ENCODE data around the gene SMIM26. TPM values are rescaled to one million over a fixed set of nuclear protein-coding genes. Genes with fewer than 3 reads are reported as not detected.
"Not testable (repeated sequence)": the region's sequence is repeated elsewhere in the genome, so short reads cannot be mapped to it uniquely, and the experiment has no call there.

Gene SMIM26, protein sequence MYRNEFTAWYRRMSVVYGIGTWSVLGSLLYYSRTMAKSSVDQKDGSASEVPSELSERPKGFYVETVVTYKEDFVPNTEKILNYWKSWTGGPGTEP
- total RNA-seq = 65.9 TPM
- long read RNA-seq, partial matches to known transcripts = 0 of 8 reads
- long read RNA-seq, other reads (novel, unspliced or antisense) = 0 of 8 reads

DNA sequence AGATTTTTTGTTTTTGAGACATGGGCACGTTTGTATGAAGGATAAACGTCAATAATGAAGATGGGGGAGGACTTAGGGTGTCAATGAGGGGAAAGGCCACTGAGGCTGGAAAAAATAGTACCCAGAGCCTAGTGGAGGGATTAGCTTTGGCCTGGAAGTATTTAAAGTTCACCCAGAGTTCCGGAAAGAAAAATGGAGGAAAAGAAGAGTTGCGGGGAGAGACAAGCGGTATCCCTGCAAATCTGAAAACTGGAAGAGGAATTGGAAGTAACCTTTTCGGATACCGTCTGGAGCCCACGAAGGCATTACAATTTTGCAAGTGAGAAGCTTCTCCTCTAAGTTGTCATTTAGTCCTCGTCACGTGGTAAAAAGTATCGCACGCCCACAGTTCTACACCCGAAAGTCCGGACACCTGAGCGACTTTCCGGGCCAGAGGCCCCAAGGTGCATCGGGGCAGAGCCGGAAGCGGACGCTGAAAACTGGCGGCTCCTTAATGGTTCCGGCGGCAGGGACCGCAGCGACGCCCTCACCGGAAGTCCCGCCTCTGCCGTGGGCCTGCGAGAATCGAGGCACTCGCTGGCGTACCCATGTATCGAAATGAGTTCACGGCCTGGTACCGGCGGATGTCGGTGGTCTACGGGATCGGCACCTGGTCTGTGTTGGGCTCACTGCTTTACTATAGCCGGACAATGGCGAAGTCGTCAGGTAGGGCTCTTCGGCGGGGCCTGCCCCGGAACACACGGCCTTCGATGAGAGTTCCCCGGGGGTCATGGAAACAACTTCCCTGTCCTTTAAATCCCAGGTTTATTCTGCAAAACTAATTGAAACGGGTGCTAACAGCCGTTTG lies at the start of gene SMIM26:
Gene SMIM26, plus strand, starts transcription at position 541 of the 847 bp plus-strand sequence. Its CDS starts 47 bp downstream, at position 588.
- DNase-seq (ENCODE audit: low spot score) = peak; percentile 99

DNA sequence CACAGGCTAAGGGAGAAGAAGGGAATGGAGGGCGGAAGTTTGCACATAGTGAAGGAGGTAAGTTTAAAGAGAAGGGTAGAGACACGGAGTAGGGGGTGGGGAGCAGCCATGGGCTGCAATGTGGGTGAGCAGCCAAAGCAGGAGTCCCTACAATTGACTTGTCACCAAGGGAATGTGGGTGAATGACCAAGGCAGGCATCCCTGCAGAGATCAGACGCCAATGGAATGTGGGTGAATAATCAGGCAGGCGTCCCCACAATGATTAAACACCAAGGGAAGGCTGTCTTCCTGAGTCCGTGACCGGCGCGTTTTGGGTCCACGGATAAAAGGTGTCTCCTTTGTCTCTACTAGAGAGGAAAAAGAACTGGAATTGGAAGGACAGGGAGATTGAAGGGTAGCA lies 45.2 kb upstream of the SMIM26 start:
- DNase-seq (ENCODE audit: low spot score) = not testable (repeated sequence)

DNA sequence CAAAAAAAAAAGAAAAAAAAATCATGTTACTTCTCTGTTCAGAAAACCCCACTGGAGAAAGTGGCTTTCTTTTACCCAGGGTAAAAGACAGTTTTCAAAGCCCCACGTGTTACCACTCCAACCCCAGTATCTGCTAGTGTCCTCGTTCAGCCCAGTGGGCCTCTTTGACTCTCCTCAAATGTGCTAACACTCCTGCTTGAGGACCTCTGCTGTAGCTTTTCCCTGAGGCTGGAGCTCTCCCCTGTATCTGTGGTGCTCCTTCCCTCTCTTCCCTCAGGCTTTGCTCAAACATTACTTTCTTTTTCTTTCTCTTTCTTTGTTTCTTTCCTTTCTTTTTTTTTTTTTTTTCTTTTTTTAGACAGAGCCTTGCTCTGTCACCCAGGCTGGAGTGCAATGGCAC lies 44.2 kb upstream of the SMIM26 start:
- DNase-seq (ENCODE audit: low spot score) = no peak

DNA sequence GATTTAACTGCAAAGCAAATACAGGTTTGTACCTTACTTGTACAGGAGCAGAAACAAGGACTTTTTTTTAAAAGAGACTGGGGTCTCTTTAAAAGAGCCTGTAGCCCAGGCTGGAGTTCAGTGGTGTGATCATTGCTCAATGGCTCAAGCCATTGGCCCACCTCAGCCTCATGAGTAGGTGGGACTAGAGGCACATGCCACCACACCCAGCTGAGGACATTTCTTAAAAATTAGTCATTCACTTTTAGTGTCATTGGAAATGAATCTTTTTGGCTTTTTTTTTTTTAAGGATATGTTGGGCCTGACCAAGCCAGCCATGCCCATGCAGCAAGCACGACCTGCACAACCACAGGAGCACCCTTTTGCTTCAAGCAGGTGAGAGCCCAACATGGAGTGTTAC lies 42.6 kb upstream of the SMIM26 start:
- no peak for DNase-seq (ENCODE audit: low spot score)

DNA sequence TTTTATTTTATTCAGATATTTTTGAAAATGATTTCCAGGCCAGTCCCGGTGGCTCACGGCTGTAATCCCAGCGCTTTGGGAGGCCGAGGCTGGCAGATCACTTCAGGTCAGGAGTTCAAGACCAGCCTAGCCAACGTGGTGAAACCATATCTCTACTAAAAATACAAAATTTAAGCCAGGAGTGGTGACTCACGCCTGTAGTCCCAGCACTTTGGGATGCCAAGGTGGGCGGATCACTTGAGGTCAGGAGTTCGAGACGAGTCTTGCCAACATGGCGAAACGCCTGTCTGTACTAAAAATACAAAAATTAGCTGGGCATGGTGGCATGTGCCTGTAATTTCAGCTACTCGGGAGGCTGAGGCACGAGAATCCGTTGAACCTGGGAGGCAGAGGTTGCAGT lies 40.5 kb upstream of the SMIM26 start:
- DNase-seq (ENCODE audit: low spot score) = not testable (repeated sequence)

DNA sequence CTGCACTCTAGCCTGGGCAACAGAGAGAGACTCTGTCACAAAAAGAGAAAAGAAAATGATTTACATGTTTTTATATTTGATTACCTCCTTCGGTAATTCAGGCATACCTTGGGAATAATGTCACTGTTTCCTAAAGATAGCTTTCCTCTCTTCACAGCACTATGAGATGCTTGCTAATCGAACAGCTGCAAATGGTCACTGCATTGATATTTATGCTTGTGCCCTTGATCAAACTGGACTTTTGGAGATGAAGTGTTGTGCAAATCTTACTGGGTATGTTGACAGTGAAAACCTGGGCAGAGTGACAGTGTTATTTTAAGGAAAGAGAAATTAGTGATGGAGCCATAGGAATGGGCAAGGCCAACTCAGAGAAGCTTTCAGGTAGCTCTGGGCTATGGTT lies 39.9 kb upstream of the SMIM26 start:
- DNase-seq (ENCODE audit: low spot score) = no peak

DNA sequence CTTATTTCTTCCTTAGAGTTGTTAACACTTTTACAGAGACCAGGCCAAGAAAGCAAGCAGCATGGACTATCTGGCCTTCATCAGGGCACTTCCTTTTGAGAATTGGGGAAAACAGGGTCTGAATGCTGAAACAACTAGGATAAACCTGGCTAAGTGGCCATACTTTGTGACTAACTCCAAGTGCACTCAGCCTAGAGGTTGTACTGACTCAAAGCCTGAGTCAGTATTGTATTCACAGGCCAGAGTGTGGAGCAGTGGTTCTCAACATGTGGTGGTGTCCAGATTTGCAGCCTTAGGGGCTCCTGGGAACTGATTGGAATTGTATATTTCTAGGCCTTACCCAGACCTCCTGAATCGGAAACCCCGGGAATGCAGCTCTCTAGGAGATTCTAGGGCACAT lies 39.4 kb upstream of the SMIM26 start:
- no peak for DNase-seq (ENCODE audit: low spot score)

DNA sequence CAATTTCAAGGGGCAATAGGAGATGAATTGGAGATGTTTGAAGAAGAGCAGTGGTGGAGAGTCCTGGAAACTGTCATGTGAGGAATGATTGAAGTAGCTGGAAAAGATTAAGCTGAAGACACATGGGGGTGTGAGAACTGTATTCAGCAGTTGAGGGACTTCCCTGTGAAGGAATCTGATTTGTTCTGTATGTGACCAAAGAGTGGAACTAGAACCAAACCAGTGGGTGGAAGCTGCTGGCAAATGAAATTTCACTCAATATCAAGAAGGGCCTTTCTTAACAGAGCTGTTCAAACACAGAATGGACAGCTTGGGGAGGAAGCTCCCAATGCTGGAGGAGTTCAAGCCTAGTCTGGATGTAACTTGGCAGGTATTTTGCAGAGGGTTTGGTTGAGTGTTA lies 38.2 kb upstream of the SMIM26 start:
- no peak for DNase-seq (ENCODE audit: low spot score)

DNA sequence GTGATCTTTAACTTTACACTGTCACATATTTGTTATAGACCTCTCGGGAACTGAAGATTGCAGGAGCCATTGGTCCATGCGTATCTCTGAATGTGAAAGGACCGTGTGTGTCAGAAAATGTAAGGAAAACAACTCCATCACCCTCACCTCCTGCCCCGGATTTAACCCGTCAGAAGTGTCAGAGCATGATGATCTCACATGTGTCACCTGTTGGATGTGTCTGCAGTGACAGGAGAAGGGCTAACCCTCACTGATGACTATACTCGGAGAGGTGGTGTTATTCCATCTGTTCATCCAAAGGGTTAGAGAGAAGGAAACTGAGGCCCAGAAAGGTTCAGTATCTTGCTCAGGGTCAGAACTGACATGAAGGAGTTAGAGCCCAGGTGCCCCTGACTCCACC lies 34.6 kb upstream of the SMIM26 start:
- no peak for DNase-seq (ENCODE audit: low spot score)

DNA sequence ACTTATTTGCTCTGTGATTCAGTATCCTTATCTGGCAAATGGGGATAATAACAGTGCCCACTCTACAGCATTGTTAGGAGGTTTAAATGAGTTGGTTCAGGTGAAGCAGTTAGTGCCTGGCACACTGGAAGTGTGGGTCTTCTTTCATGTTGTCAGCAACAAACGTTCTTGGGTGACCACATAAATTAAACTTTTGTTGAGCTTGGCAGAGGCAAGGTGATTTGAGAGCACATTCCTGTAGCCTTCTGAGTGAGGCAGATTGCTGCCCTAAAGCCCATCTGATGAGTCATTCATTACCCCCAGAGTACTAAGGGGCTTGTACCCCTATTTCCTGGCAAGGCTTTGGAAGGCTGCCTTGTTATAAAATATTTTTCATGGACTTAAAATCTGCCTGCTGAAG lies 33.7 kb upstream of the SMIM26 start:
- DNase-seq (ENCODE audit: low spot score) = no peak

DNA sequence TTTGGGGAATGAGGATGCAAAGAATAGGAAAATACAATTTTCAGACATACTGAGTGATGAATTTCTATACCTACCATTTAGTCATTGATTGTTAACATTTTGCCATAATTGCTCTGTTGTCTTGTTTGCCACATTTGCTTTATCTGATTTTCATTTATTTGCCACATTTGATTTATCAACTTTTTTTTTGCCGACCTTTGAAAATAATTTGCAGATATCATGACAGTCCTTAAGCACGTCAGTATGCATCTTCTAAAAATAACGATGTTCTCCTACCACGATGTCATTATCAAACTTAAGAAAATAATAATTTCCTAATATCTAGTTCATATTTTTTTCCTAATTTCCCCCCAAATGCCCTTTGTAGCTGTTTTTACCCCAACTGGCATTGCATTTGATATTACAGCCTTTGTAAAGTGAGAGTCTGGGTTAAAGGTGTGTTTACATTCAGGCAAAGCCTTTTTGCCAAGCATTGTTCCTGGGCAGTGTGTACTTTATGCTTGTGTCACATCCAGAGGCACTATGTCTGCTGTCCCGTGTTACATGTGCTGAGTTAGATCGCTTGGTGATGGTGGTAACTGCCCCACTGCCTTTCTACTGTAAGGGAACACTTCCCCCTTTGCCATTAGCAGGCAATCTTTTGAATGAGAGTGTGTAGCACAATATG lies 33.1 kb upstream of the SMIM26 start:
- no peak for DNase-seq (ENCODE audit: low spot score)

DNA sequence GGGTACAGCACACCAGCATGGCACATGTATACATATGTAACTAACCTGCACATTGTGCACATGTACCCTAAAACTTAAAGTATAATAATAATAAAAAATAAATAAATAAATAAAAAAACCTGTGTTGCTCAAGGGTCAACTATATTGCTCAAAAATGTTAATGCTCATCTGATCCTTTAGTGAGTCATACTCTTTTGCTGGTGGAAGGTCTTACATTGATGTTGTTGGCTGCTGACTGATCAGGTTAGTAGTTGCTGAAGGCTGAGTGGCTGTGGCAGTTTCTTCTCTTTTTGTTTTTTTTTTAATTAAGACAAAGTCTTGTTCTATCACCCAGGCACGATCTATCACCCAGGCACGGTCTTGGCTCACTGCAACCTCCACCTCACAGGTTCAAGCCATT lies 29.6 kb upstream of the SMIM26 start:
- no peak for DNase-seq (ENCODE audit: low spot score)

DNA sequence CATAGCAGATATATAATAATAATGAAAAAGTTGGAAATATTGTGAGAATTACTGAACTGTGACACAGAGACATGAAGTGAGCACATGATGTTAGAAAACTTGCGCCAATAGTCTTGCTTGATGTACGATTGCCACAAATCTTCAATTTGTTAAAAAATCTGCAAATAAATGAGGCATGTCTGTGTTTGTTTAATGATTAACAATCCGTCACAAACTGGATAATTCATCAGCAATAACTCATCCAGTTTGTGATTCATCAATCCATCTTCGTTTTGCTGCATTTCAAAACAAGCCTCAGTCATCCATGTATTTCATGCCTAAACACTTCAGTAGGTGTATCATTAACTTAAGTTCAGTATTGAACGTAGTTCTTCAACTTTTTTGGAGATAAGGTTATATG lies 25.5 kb upstream of the SMIM26 start:
- no peak for DNase-seq (ENCODE audit: low spot score)

DNA sequence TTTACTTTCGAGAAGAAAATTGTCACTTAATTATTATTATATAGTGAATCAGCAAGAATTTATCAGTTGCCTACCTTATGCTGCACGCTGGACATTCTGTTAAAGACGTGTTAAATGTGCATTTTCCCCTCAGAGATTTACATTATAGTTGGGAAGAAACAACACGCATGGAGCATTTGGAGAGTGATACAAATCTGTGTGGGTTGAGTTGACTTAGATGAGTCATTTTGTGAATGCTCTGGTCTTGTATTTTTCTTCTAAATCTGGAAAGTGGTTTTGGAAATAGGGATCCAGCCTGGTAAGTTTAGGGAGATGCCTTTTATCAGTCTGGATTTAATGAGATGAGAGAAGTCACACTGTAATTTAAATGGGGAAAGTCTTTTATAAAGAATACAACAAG lies 24.0 kb upstream of the SMIM26 start:
- no peak for DNase-seq (ENCODE audit: low spot score)

DNA sequence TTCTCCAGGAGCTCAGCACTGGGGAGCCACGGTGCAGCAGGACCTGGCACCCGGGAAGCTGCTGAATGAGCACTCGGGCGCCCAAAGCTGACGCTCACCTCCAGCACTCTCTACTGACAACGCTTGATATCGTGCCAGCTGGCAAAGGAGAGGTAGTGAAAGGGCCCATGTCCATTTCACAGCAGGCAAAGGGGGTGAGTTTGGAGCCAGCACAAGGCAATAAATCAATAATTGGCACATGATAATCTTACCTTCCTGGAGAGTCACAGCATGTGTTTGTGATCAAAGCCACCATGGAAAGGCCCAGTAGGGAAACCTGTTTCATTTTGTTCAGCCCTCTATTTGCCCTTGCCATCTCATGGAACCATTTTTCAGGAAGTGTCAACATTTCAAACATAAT lies 23.3 kb upstream of the SMIM26 start:
- DNase-seq (ENCODE audit: low spot score) = no peak

DNA sequence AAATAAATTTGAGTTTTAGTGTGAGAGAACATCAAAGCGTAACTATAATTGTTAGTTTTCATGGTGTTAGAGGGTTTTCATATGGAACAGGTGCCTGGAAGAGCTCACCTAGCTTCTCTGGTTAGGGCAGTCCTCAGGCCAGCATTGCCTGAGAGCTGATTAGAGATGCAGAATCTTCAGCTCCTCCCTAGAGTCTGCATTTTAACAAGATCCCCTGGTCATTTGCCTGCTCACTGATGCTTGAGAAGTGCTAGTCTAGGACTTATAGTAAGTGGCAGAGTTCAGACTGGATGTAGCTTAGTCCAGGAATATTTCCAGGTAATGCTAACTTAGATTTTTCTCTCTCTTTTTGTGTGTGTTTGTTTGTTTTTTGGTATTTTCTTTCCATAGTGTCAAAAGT lies 21.7 kb upstream of the SMIM26 start:
- no peak for DNase-seq (ENCODE audit: low spot score)

DNA sequence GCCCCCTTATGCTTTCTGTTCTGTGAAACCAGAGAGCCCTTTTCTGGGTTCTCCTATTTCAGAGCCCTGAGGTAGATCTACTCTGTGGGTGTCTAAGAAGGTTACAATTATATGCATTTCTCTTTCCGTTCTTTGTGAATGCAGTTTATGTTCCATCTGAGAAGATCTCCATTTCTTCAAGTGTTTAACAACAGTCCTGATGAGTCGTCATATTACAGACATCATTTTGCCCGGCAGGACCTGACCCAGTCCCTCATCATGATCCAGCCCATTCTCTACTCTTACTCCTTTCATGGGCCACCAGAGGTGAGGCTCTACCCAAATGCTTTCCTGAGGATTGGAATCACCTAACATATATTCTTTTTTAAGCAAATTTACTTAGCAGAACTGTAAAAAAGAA lies 18.8 kb upstream of the SMIM26 start:
- DNase-seq (ENCODE audit: low spot score) = no peak

DNA sequence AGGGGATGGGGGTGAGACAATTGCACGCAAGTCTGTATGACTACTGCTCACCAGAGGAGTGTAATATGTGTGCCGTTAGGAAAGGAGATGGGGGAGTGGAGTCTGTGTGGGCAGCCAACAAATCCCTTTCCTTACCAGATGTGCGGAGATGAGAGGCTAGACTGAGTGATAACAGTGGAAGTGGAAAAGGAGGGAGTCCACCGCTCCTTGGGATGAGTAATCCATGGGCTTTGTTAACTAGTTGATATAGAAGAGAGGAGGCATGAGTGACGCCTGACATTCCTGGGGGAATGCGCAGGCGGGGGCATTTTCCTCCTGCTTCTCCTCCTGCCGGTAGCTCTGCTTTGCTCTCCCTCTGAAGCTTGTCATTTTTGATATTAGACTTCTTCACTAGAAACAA lies 13.5 kb upstream of the SMIM26 start:
- DNase-seq (ENCODE audit: low spot score) = no peak

DNA sequence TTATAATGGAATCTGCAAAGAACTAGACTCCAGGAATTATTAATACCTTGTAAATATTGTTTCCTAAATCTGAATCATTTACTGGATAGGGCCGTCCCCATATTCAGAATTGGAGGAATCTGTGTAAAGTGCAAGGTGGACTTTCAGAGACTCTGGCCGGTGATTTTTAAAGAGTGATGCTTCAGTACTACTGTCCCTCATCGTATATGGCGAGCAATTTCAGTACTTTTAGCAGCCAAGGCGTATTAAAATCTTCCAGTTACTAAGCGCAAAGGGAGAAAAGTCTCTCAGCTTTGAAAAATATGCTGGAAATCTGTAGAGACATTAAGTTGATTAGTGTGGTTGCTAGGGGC lies 483 bp downstream of the SMIM26 start:
- no peak for DNase-seq (ENCODE audit: low spot score)

DNA sequence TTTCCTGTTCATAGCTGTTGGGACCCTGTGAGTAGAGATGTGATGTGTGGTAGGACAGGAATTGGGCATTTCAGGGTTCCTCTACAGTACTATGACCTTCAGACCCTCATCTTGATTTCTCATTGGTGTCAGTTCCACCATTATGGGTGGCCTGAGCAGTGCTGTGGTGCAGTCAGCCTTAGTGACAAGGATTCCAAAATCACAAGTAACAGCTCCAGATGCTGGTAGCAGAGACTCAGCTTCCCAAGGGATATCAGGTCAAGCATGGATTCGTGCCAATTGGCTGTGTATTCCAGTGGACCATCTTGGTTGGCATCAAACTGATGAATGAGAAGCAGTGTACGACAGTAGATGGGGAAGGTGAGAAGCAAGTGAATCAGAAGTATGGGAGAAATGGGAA lies 3.8 kb downstream of the SMIM26 start:
- no peak for DNase-seq (ENCODE audit: low spot score)

DNA sequence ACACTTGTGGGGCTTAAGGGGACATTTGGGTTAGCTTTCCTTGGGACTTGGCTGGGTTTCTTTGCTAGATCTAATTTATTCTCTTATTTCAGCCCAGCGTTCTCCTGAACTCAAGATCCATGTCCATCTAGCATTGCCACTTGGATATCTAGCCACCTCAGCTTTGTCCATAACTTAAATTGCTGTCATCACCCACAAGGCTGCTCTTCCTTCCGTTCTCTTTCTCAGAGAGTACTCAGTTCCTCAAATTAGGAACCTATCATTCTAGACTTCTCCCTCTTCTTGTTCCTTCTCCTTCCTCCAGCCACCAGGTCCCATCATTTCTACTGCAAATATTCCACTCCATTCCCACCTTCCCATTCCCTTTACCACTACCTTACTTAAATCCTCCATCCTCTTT lies 4.3 kb downstream of the SMIM26 start:
- DNase-seq (ENCODE audit: low spot score) = no peak

DNA sequence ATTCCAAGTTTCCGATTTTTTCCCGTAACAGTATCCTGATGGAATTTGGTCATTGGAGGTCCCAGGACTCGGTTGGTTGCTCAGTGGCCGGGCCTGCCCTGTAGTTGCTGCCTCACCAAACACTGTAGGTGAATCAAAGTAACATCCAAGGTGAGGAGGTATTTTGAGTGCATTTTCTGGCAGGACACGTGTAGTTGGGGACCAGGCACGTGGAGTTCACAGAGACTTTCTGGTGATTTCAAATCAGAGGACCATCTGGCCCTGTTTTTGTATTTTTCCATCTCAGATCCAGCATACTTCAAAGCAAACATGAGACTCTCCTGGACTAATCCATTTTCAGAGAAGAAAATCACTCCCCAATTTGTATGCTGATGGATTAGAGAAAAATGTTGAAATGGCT lies 10.7 kb downstream of the SMIM26 start:
- no peak for DNase-seq (ENCODE audit: low spot score)

DNA sequence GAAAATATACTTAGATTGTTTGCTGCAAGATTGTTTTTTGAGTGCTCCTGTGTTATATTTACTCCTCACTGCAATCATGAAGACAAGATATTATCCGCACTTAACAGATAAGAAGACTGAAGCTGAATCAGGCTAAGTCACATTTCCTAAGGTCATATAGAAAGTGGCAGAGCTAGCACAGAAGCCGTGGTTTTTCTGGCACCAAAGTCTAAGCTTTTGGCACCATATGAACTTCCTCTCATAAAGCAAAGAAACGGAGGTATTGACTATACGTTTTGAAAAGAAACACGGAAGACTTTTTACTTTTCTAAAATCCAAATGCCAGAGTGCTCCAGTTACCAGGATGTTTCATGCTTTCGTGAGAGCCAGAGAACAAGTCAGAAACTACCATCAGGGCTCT lies 11.3 kb downstream of the SMIM26 start:
- no peak for DNase-seq (ENCODE audit: low spot score)
